ENCODE measurements around the gene GABRG3. TPM values are rescaled to one million over a fixed set of nuclear protein-coding genes. Genes with fewer than 3 reads are reported as not detected.

GABRG3 gene
- total and polyA plus RNA-seq, 2 experiments from 2014 or later: 0.15 to 0.43 TPM

- Histone ChIP-seq H3K27me3 (no peaks in the 10 kb centered on the region), H3K36me3 (replicated peaks; ENCODE audit: insufficient read depth, low read depth) (no peaks in the 10 kb centered on the region), H3K27ac (no peak overlapping the region), H3K79me2 (no peaks in the 10 kb centered on the region), H3K4me3 (no peak overlapping the region), H4K20me1 (ENCODE audit: insufficient read depth, poor library complexity, severe bottlenecking) (no peaks in the 10 kb centered on the region), H3K4me2 (no peak overlapping the region), H2AFZ (no peak overlapping the region), H3K9me3 (ENCODE audit: low read depth) (no peaks in the 10 kb centered on the region), H3K9me2 (replicated peaks; ENCODE audit: insufficient read depth) (no peaks in the 10 kb centered on the region), H3K4me1 (ENCODE audit: insufficient read depth) (no peaks in the 10 kb centered on the region)
- WGBS (ENCODE audit: low lambda C conversion rate, missing lambda C conversion rate): 43% methylated on average over 10 of the region's 10 CpGs
- TF ChIP-seq CTCF (IDR thresholded peaks at IDR 0.05; ENCODE audit: poor library complexity) (peak; percentile 89), EZH2phosphoT487 (IDR thresholded peaks at IDR 0.05; ENCODE audit: low read depth, severe bottlenecking, unreplicated experiment) (no peak)
- peak; percentile 85 for DNase-seq (ENCODE audit: low spot score)
Observed at GRCh38 chr15:27017168-27017809, 46.3 kb downstream of the GABRG3 start.

GRCh38 chr15:27019687-27020086 is 48.7 kb downstream of the GABRG3 start:
- no peak for TF ChIP-seq CTCF (IDR thresholded peaks at IDR 0.05; ENCODE audit: poor library complexity)
- Histone ChIP-seq H3K9me3 (ENCODE audit: low read depth) (no peaks in the 10 kb centered on the region), H3K9me2 (replicated peaks; ENCODE audit: insufficient read depth) (no peaks in the 10 kb centered on the region), H2AFZ (no peak overlapping the region), H3K27me3 (no peaks in the 10 kb centered on the region), H3K79me2 (no peaks in the 10 kb centered on the region), H3K27ac (no peak overlapping the region), H3K36me3 (replicated peaks; ENCODE audit: insufficient read depth, low read depth) (no peaks in the 10 kb centered on the region), H3K4me2 (no peak overlapping the region), H3K4me3 (no peak overlapping the region), H4K20me1 (ENCODE audit: insufficient read depth, poor library complexity, severe bottlenecking) (no peaks in the 10 kb centered on the region), H3K4me1 (ENCODE audit: insufficient read depth) (no peaks in the 10 kb centered on the region)
- no peak for DNase-seq (ENCODE audit: low spot score)
- WGBS (ENCODE audit: low lambda C conversion rate, missing lambda C conversion rate): 87% methylated on average over 6 of the region's 6 CpGs

GRCh38 chr15:27025481-27025966 is 54.5 kb downstream of the GABRG3 start:
- Histone ChIP-seq H3K4me2 (peak overlapping the region; percentile 26), H3K27ac (no peak overlapping the region), H3K27me3 (no peaks in the 10 kb centered on the region), H3K4me3 (no peak overlapping the region), H2AFZ (no peak overlapping the region), H3K79me2 (no peaks in the 10 kb centered on the region), H4K20me1 (ENCODE audit: insufficient read depth, poor library complexity, severe bottlenecking) (no peaks in the 10 kb centered on the region), H3K9me2 (replicated peaks; ENCODE audit: insufficient read depth) (no peaks in the 10 kb centered on the region), H3K9me3 (ENCODE audit: low read depth) (no peaks in the 10 kb centered on the region), H3K4me1 (ENCODE audit: insufficient read depth) (no peaks in the 10 kb centered on the region), H3K36me3 (replicated peaks; ENCODE audit: insufficient read depth, low read depth) (no peaks in the 10 kb centered on the region)
- 42% methylated on average over 9 of the region's 9 CpGs for WGBS (ENCODE audit: low lambda C conversion rate, missing lambda C conversion rate)
- DNase-seq (ENCODE audit: low spot score): no peak
- TF ChIP-seq EZH2 (IDR thresholded peaks at IDR 0.05; ENCODE audit: borderline replicate concordance) (no peak), CTCF (IDR thresholded peaks at IDR 0.05; ENCODE audit: poor library complexity) (no peak), EZH2phosphoT487 (IDR thresholded peaks at IDR 0.05; ENCODE audit: low read depth, severe bottlenecking, unreplicated experiment) (no peak)
